ENCODE measurements around the gene FMNL2.
A peak's percentile ranks its signal among the peaks of the same experiment; 100 is the strongest.

The FMNL2 gene

GRCh38 chr2:152648336-152648735, 313.4 kb downstream of the FMNL2 start:
- DNase-seq (ENCODE audit: low read depth) = no peak

GRCh38 chr2:152649997-152650396, 315.0 kb downstream of the FMNL2 start:
- no peak for DNase-seq (ENCODE audit: low read depth)

- DNase-seq (ENCODE audit: low read depth) = no peak
Measured at GRCh38 chr2:152650768-152651371, 315.9 kb downstream of the FMNL2 start.

- no peak for DNase-seq (ENCODE audit: low read depth)
Measured at GRCh38 chr2:152651834-152652233, 316.9 kb downstream of the FMNL2 start.

- DNase-seq (ENCODE audit: low read depth) = no peak
Measured at GRCh38 chr2:152655880-152656279, 320.9 kb downstream of the FMNL2 start.

- DNase-seq (ENCODE audit: low read depth) = no peak
Measured at GRCh38 chr2:152657043-152657442, 322.1 kb downstream of the FMNL2 start.

GRCh38 chr2:152658221-152658620, 323.2 kb downstream of the FMNL2 start:
- no peak for DNase-seq (ENCODE audit: low read depth)

GRCh38 chr2:152661076-152661475, 326.1 kb downstream of the FMNL2 start:
- no peak for DNase-seq (ENCODE audit: low read depth)

- DNase-seq (ENCODE audit: low read depth) = no peak
Measured at GRCh38 chr2:152664725-152665124, 329.8 kb downstream of the FMNL2 start.

- DNase-seq (ENCODE audit: low read depth) = no peak
Measured at GRCh38 chr2:152674334-152674733, 339.4 kb downstream of the FMNL2 start.

GRCh38 chr2:152676461-152676860, 341.5 kb downstream of the FMNL2 start:
- DNase-seq (ENCODE audit: low read depth) = no peak

GRCh38 chr2:152678808-152679207, 343.8 kb downstream of the FMNL2 start:
- no peak for DNase-seq (ENCODE audit: low read depth)

- no peak for DNase-seq (ENCODE audit: low read depth)
Measured at GRCh38 chr2:152682663-152683062, 347.7 kb downstream of the FMNL2 start.

- no peak for DNase-seq (ENCODE audit: low read depth)
Measured at GRCh38 chr2:152683400-152683799, 348.4 kb downstream of the FMNL2 start.

GRCh38 chr2:152686321-152686720, 351.3 kb downstream of the FMNL2 start:
- no peak for DNase-seq (ENCODE audit: low read depth)

GRCh38 chr2:152693033-152693432, 358.1 kb downstream of the FMNL2 start:
- no peak for DNase-seq (ENCODE audit: low read depth)

- peak; percentile 4 for DNase-seq (ENCODE audit: low read depth)
Measured at GRCh38 chr2:152694161-152694661, 359.2 kb downstream of the FMNL2 start.

GRCh38 chr2:152695763-152696162, 360.8 kb downstream of the FMNL2 start:
- DNase-seq (ENCODE audit: low read depth) = no peak

- DNase-seq (ENCODE audit: low read depth) = no peak
Measured at GRCh38 chr2:152696476-152696875, 361.5 kb downstream of the FMNL2 start.
